ENCODE data around the gene PRKAR1B. TPM values are rescaled to one million over a fixed set of nuclear protein-coding genes. Genes with fewer than 3 reads are reported as not detected.
A peak's percentile ranks its signal among the peaks of the same experiment; 100 is the strongest.

The PRKAR1B gene
- total RNA-seq, 2 donors from 2014 or later, result 15.6 to 18.4 TPM

- no peak for TF ChIP-seq CTCF (IDR thresholded peaks at IDR 0.05)
- no peak for DNase-seq (ENCODE audit: low spot score)
- H3K4me3 ChIP-seq, result peak overlapping the region; percentile 32
- H3K9me3 ChIP-seq, result no peaks in the 10 kb centered on the region
- peaks cover 25 to 36% of the 10 kb centered on the region in 2 donors for H3K4me1 ChIP-seq (ENCODE audit: control insufficient read depth in 1 of 2, low read depth in 2 of 2)
- no peaks in the 10 kb centered on the region for H3K36me3 ChIP-seq
- no peaks in the 10 kb centered on the region for H3K27me3 ChIP-seq (replicated peaks; ENCODE audit: insufficient read depth)
- peak overlapping the region; percentile 58 to 64 for H3K27ac ChIP-seq
- ATAC-seq (ENCODE audit: insufficient number of reproducible peaks, low FRiP score, low read depth), result peak; percentile 32
Measured at GRCh38 chr7:537911-538634, 189.0 kb downstream of the PRKAR1B start.

GRCh38 chr7:536231-536630, 190.8 kb downstream of the PRKAR1B start:
- DNase-seq (ENCODE audit: low spot score) (no peak), ATAC-seq (ENCODE audit: insufficient number of reproducible peaks, low FRiP score, low read depth) (no peak)
- Histone ChIP-seq H3K4me3 (no peak overlapping the region), H3K36me3 (no peaks in the 10 kb centered on the region), H3K27ac (no peak overlapping the region), H3K27me3 (replicated peaks; ENCODE audit: insufficient read depth) (no peaks in the 10 kb centered on the region), H3K4me1 (ENCODE audit: control insufficient read depth in 1 of 2, low read depth in 2 of 2) (peaks cover 16 to 21% of the 10 kb centered on the region in 2 donors), H3K9me3 (no peaks in the 10 kb centered on the region)
- TF ChIP-seq CTCF (IDR thresholded peaks at IDR 0.05), result no peak

GRCh38 chr7:534959-535358, 192.1 kb downstream of the PRKAR1B start:
- Histone ChIP-seq H3K4me3 (no peak overlapping the region), H3K27me3 (replicated peaks; ENCODE audit: insufficient read depth) (no peaks in the 10 kb centered on the region), H3K4me1 (ENCODE audit: control insufficient read depth in 1 of 2, low read depth in 2 of 2) (peaks cover 16 to 21% of the 10 kb centered on the region in 2 donors), H3K9me3 (no peaks in the 10 kb centered on the region), H3K36me3 (no peaks in the 10 kb centered on the region), H3K27ac (no peak overlapping the region)
- DNase-seq (ENCODE audit: low spot score) (no peak), ATAC-seq (ENCODE audit: insufficient number of reproducible peaks, low FRiP score, low read depth) (no peak)
- no peak for TF ChIP-seq CTCF (IDR thresholded peaks at IDR 0.05)

- Histone ChIP-seq H3K4me3 (no peak overlapping the region), H3K27me3 (replicated peaks; ENCODE audit: insufficient read depth) (no peaks in the 10 kb centered on the region), H3K9me3 (no peaks in the 10 kb centered on the region), H3K36me3 (no peaks in the 10 kb centered on the region), H3K27ac (no peak overlapping the region), H3K4me1 (ENCODE audit: control insufficient read depth in 1 of 2, low read depth in 2 of 2) (peaks cover 15 to 17% of the 10 kb centered on the region in 2 donors)
- DNase-seq (ENCODE audit: low spot score), result no peak
- no peak for ATAC-seq (ENCODE audit: insufficient number of reproducible peaks, low FRiP score, low read depth)
- no peak for TF ChIP-seq CTCF (IDR thresholded peaks at IDR 0.05)
Measured at GRCh38 chr7:534075-534474, 193.0 kb downstream of the PRKAR1B start.

GRCh38 chr7:533266-533665, 193.8 kb downstream of the PRKAR1B start:
- DNase-seq (ENCODE audit: low spot score) (no peak), ATAC-seq (ENCODE audit: insufficient number of reproducible peaks, low FRiP score, low read depth) (no peak)
- Histone ChIP-seq H3K27ac (no peak overlapping the region), H3K36me3 (no peaks in the 10 kb centered on the region), H3K9me3 (no peaks in the 10 kb centered on the region), H3K4me1 (ENCODE audit: control insufficient read depth in 1 of 2, low read depth in 2 of 2) (peaks cover 7 to 9% of the 10 kb centered on the region in 2 donors), H3K4me3 (no peak overlapping the region), H3K27me3 (replicated peaks; ENCODE audit: insufficient read depth) (no peaks in the 10 kb centered on the region)
- no peak for TF ChIP-seq CTCF (IDR thresholded peaks at IDR 0.05)

Measured in thoracic aorta (tissue), 2 donors.